Subcutaneous adipose tissue (tissue), 4 donors: Measurements from ENCODE around the gene TCP11L1. TPM values are rescaled to one million over a fixed set of nuclear protein-coding genes. Genes with fewer than 3 reads are reported as not detected.

ENCODE experiments used
- total RNA-seq, 4 donors: library from RNA; depleted of rRNA; stranded (reverse); fragments of >200 nt; gene quantifications; one replicate each; pipeline ENCODE4 v1.1.0, GENCODE V29; 2016
- TF ChIP-seq, protein P1 (sequence below): fragments of 450-650 bp; IDR thresholded peaks from one replicate; pipeline ENCODE4 v1.5.1; 2016; ENCODE audit warnings: low read depth, mild to moderate bottlenecking, control low read depth, antibody characterized with exemption, moderate library complexity

TCP11L1 gene
- total RNA-seq, 4 donors from 2014 or later = 25.2 to 31.1 (median 28.6) TPM

DNA sequence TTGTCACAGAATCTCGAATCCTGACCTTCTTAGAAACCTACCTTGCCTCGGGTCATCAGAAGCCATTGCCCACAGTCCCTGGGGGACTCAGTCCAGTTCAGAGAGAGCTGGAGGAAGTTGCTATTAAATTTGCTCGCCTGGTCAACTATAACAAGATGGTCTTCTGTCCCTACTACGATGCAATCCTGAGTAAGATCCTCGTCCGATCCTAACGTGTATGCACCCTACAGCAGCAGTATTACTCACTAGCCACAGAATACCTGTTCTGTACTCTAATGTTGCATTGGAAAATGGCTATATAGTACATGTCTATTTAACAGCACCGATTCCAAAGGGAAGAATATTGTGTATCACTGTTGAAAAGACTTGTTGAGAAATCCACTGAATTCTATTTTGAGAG lies 33.1 kb downstream of the TCP11L1 start:
- TF ChIP-seq, protein P1, sequence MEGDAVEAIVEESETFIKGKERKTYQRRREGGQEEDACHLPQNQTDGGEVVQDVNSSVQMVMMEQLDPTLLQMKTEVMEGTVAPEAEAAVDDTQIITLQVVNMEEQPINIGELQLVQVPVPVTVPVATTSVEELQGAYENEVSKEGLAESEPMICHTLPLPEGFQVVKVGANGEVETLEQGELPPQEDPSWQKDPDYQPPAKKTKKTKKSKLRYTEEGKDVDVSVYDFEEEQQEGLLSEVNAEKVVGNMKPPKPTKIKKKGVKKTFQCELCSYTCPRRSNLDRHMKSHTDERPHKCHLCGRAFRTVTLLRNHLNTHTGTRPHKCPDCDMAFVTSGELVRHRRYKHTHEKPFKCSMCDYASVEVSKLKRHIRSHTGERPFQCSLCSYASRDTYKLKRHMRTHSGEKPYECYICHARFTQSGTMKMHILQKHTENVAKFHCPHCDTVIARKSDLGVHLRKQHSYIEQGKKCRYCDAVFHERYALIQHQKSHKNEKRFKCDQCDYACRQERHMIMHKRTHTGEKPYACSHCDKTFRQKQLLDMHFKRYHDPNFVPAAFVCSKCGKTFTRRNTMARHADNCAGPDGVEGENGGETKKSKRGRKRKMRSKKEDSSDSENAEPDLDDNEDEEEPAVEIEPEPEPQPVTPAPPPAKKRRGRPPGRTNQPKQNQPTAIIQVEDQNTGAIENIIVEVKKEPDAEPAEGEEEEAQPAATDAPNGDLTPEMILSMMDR = no peak

DNA sequence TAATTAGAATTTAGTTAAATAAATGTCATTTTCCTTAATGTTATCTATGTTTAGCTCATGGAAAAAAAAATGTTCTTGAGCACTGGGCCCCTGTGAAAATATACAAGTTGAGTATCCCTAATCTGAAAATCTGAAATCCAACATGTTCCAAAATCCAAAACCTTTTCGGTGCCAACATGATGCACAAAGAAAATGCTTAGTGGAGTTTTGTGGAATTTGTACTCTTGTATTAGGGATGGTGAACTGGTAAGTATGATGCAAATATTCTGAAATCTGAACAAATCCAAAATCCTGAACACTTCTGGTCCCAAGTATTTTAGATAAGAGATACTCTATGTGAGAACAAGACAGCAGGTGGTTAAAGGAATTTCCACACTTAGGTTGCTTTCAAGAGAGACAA lies 44.5 kb downstream of the TCP11L1 start:
- TF ChIP-seq, protein P1 = no peak

DNA sequence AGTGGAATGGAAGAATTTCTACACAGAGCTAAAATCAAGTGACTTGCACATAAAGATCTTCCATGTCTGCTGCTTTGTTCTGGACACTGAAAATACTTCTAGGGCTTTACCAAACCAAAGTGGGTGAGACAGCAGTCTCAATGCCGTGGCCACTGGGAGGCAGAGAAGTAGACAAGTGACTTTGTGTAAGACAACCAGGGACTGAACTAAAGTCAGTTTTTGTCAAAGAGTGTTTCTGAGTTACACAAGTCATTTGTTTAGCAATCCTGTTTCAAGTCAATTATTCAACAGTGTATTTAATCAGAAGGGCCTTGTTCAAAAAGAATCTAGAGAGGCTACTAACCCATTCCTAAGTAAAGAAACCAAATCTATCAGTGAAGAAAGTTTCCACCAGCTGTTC lies 46.6 kb downstream of the TCP11L1 start:
- TF ChIP-seq, protein P1 = no peak

DNA sequence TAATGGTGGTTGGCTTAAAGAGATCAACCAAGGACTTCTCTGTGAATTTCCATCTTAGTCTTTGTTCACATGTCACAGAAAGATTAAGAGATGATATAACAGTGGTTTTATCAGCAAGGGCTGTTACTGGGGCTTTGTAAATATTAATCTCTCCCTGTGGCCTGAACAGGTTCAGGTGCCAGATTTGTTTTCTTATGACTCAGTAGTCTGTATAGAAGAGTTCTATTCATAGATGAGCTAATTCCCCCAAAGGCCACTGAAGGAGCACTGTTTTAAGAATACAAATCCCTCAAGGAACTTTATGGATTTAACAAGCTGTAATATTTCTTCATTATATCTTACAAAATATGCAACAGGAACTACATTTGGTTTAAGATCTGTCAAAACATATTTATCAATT lies 50.4 kb downstream of the TCP11L1 start:
- TF ChIP-seq, protein P1 = no peak

DNA sequence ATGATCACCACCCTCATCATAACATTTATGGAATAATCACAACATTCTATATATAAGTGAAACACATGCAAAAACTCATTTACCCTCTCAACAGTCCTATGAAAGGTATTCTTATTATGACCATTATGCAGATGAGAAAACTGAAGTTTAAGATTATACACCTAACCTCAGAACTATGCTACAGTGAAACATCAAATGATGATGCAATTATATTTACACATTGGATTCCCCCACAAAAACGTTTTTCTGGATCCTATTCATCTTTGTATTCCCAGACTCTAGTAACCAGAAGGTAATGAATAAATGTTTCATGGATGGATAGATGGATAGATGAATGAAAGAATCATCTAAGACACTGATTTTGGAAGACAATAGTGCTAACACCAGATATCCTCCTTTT lies 54.8 kb downstream of the TCP11L1 start:
- TF ChIP-seq, protein P1 = no peak

DNA sequence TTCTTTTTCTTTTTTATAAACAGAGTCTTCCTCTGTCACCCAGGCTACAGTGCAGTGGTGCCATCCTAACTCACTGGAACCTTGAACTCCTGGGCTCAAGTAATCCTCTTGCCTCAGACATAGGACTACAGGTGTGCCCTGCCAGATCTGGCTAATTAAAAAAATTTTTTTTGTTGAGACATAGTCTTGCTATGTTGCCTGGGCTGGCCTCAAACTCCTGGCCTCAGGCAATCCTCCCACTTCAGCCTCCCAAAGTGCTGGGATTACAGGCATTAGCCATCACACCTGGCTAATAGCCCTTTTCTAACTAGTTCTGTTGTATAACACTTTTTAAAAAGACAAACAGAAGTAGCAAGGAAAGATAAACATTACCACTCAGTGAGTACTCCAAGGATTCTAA lies 64.5 kb downstream of the TCP11L1 start:
- TF ChIP-seq, protein P1 = no peak

DNA sequence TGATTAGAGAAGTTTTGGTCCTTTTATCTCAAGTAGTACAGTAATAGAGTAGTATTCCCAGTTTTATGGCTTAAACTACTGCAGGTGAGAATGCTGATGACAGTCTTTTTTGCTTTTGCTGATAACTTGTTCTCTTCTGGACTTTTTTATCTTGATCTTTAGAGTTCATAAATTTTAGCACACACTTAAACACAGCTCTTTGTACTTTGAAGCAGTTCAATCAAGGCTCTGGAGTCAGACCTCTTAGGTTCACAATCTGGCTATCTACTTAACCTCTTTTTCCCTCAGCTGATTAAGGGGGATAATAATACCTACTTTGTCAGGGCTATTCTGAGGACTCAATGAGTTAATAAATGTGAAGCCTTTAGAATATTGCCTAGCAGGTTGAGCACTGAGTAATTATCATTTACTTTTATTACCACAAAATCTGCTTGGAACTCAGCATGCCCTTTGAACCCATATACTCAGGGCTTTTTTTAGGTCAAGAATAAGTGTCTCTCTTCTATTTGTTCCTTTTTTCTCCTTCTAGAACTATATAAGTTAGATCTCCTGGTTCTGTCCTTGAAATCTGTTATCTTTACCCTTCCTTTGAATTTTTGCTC lies 70.0 kb downstream of the TCP11L1 start:
- TF ChIP-seq, protein P1 = no peak
